ENCODE results near the gene UNC80.

The UNC80 gene

GRCh38 chr2:210000464-210001324 is 229.1 kb downstream of the UNC80 start:
- no peak for TF ChIP-seq CTCF (IDR thresholded peaks at IDR 0.05; ENCODE audit: control insufficient read depth, extremely low read depth, insufficient read depth)
- no peak overlapping the region for H3K4me3 ChIP-seq (ENCODE audit: low read depth, low read length)
- DNase-seq (ENCODE audit: low read depth) = no peak

GRCh38 chr2:210002158-210003157 is 230.8 kb downstream of the UNC80 start, which contains the start of gene RPE:
RPE (plus strand) TSS chr2:210002638; CDS start chr2:210002662, 24 bp downstream.
- peak within 1 kb of the TSS; percentile 98 for H3K4me3 ChIP-seq (ENCODE audit: low read depth, low read length)
- DNase-seq (ENCODE audit: low read depth) = peak; percentile 73
- TF ChIP-seq CTCF (IDR thresholded peaks at IDR 0.05; ENCODE audit: control insufficient read depth, extremely low read depth, insufficient read depth) = no peak

GRCh38 chr2:210003359-210003758 is 231.7 kb downstream of the UNC80 start:
- no peak for TF ChIP-seq CTCF (IDR thresholded peaks at IDR 0.05; ENCODE audit: control insufficient read depth, extremely low read depth, insufficient read depth)
- no peak for DNase-seq (ENCODE audit: low read depth)
- H3K4me3 ChIP-seq (ENCODE audit: low read depth, low read length) = peak overlapping the region; percentile 98

- TF ChIP-seq CTCF (IDR thresholded peaks at IDR 0.05; ENCODE audit: control insufficient read depth, extremely low read depth, insufficient read depth) = no peak
- no peak for DNase-seq (ENCODE audit: low read depth)
- no peak overlapping the region for H3K4me3 ChIP-seq (ENCODE audit: low read depth, low read length)
Measured at GRCh38 chr2:210004881-210005280, 233.2 kb downstream of the UNC80 start.

GRCh38 chr2:210007895-210008294 is 236.3 kb downstream of the UNC80 start:
- no peak for DNase-seq (ENCODE audit: low read depth)
- no peak overlapping the region for H3K4me3 ChIP-seq (ENCODE audit: low read depth, low read length)
- no peak for TF ChIP-seq CTCF (IDR thresholded peaks at IDR 0.05; ENCODE audit: control insufficient read depth, extremely low read depth, insufficient read depth)

GRCh38 chr2:210009126-210009525 is 237.5 kb downstream of the UNC80 start:
- DNase-seq (ENCODE audit: low read depth) = no peak
- TF ChIP-seq CTCF (IDR thresholded peaks at IDR 0.05; ENCODE audit: control insufficient read depth, extremely low read depth, insufficient read depth) = no peak
- no peak overlapping the region for H3K4me3 ChIP-seq (ENCODE audit: low read depth, low read length)

Data from LNCaP clone FGC (cell line).